IMR-90 (cell line): ENCODE measurements around the gene MAVS. TPM values are rescaled to one million over a fixed set of nuclear protein-coding genes. Genes with fewer than 3 reads are reported as not detected.
A peak's percentile ranks its signal among the peaks of the same experiment; 100 is the strongest.

Experiments
- ATAC-seq: fragments of 200-7000 bp; cut with Tn5 transposase; 2 replicates; pipeline ENCODE4 v1.9.1; 2020; ENCODE audit warnings: low read depth, mild to moderate bottlenecking, moderate library complexity
- BruUV-seq: library from RNA; stranded (reverse); fragments of 400-500 nt; replicated peaks from 2 replicates; lab custom pipeline; 2021; lab: Mats Ljungman, UMichigan
- CTCF ChIA-PET: fragments of 300-600 bp; formaldehyde crosslinking; extraction: SDS; loops from one replicate; lab custom pipeline; 2021; ENCODE audit warnings: antibody characterized with exemption; lab: Yijun Ruan, JAX
- POLR2A ChIA-PET: fragments of 300-600 bp; sonication (Branson Sonifier 250); formaldehyde crosslinking; loops from one replicate; lab custom pipeline; 2022; ENCODE audit warnings: antibody characterized with exemption; ENCODE audit not compliant: unreplicated experiment; lab: Charles Lee
- DNase-seq: peaks from one replicate; pipeline ENCODE4 v3.0.0; 2013
- H2AFZ ChIP-seq: replicated peaks from 2 replicates; pipeline ENCODE3; 2013; ENCODE audit warnings: low read length, mild to moderate bottlenecking; ENCODE audit not compliant: poor library complexity
- H2AK5ac ChIP-seq: 2 replicates; pipeline ENCODE4 v1.6.1; 2013; ENCODE audit warnings: low read depth, low read length, inconsistent platforms
- H2AK9ac ChIP-seq: replicated peaks from 2 replicates; pipeline ENCODE3; 2013; ENCODE audit warnings: mild to moderate bottlenecking, low read depth, low read length, moderate library complexity; ENCODE audit not compliant: poor library complexity
- H2BK120ac ChIP-seq: 2 replicates; pipeline ENCODE4 v1.6.1; 2013; ENCODE audit warnings: low read depth, low read length, inconsistent platforms
- H2BK15ac ChIP-seq: 3 replicates; pipeline ENCODE4 v1.6.1; 2013; ENCODE audit warnings: low read depth, low read length, inconsistent platforms
- H2BK20ac ChIP-seq: 2 replicates; pipeline ENCODE4 v1.6.1; 2013; ENCODE audit warnings: low read depth, mild to moderate bottlenecking, inconsistent platforms, low read length, moderate library complexity
- H2BK5ac ChIP-seq: 2 replicates; pipeline ENCODE4 v1.6.1; 2013; ENCODE audit warnings: mild to moderate bottlenecking, low read depth, low read length, inconsistent platforms; ENCODE audit not compliant: poor library complexity, severe bottlenecking
- H3K14ac ChIP-seq: replicated peaks from 2 replicates; pipeline ENCODE4 v1.6.1; 2013; ENCODE audit warnings: low read depth, low read length, inconsistent platforms
- H3K18ac ChIP-seq: 2 replicates; pipeline ENCODE4 v1.6.1; 2013; ENCODE audit warnings: low read depth, low read length, control low read depth
- H3K23ac ChIP-seq: 2 replicates; pipeline ENCODE4 v1.6.1; 2013; ENCODE audit warnings: low read depth, low read length, inconsistent platforms
- H3K27ac ChIP-seq: 2 replicates; pipeline ENCODE4 v1.5.1; 2013; ENCODE audit warnings: mild to moderate bottlenecking, control low read depth, low read length; ENCODE audit not compliant: insufficient read depth
- H3K27me3 ChIP-seq: 2 replicates; pipeline ENCODE4 v1.6.1; 2013; ENCODE audit warnings: low read length; ENCODE audit not compliant: control insufficient read depth, insufficient read depth
- H3K36me3 ChIP-seq: 2 replicates; pipeline ENCODE4 v1.6.1; 2013; ENCODE audit warnings: low read length, mixed read lengths; ENCODE audit not compliant: control insufficient read depth, insufficient read depth
- H3K4ac ChIP-seq: 2 replicates; pipeline ENCODE4 v1.6.1; 2013; ENCODE audit warnings: low read depth, low read length, inconsistent platforms
- H3K4me1 ChIP-seq: 2 replicates; pipeline ENCODE4 v1.6.1; 2013; ENCODE audit warnings: low read length, mixed read lengths; ENCODE audit not compliant: control insufficient read depth, insufficient read depth
- H3K4me2 ChIP-seq: 2 replicates; pipeline ENCODE4 v1.6.1; 2013; ENCODE audit warnings: low read depth, mild to moderate bottlenecking, control low read depth, low read length, moderate library complexity
- H3K4me3 ChIP-seq: 2 replicates; pipeline ENCODE4 v1.5.1; 2013; ENCODE audit warnings: low read depth, mild to moderate bottlenecking, control low read depth, low read length, moderate library complexity; ENCODE audit not compliant: insufficient read depth
- H3K56ac ChIP-seq: 2 replicates; pipeline ENCODE4 v1.6.1; 2013; ENCODE audit warnings: low read length, inconsistent platforms; ENCODE audit not compliant: insufficient read depth; ENCODE audit errors: extremely low read depth
- H3K79me1 ChIP-seq, 2 experiments: 2 replicates each; pipeline ENCODE4 v1.6.1; 2013; ENCODE audit warnings: low read length in 2 of 2, inconsistent platforms in 1 of 2, low read depth in 1 of 2
- H3K9ac ChIP-seq: 2 replicates; pipeline ENCODE4 v1.6.1; 2013; ENCODE audit warnings: low read depth, low read length, control low read depth
- H3K9me1 ChIP-seq: 2 replicates; pipeline ENCODE4 v1.6.1; 2013; ENCODE audit warnings: low read length, inconsistent platforms; ENCODE audit not compliant: insufficient read depth
- H3K9me3 ChIP-seq: 2 replicates; pipeline ENCODE4 v1.6.1; 2013; ENCODE audit warnings: low read length; ENCODE audit not compliant: control insufficient read depth, insufficient read depth
- H4K20me1 ChIP-seq: 2 replicates; pipeline ENCODE4 v1.6.1; 2013; ENCODE audit warnings: low read length, inconsistent platforms; ENCODE audit not compliant: insufficient read depth
- H4K5ac ChIP-seq: 2 replicates; pipeline ENCODE4 v1.6.1; 2013; ENCODE audit warnings: mild to moderate bottlenecking, low read depth, low read length, control low read depth
- H4K8ac ChIP-seq, 2 experiments: 2 replicates each; pipeline ENCODE4 v1.6.1; 2013; ENCODE audit warnings: low read depth in 2 of 2, low read length in 2 of 2, control low read depth in 1 of 2, inconsistent platforms in 1 of 2
- H4K91ac ChIP-seq: 2 replicates; pipeline ENCODE4 v1.6.1; 2013; ENCODE audit warnings: low read depth, low read length, inconsistent platforms; ENCODE audit not compliant: insufficient read depth
- BHLHE40 ChIP-seq: fragments of 150-350 bp; IDR thresholded peaks from 2 replicates; pipeline ENCODE4 v1.6.1; 2016; ENCODE audit warnings: mild to moderate bottlenecking, low read depth, low read length
- CEBPB ChIP-seq: IDR thresholded peaks from 2 replicates; pipeline ENCODE4 v1.6.1; 2012; ENCODE audit warnings: low read depth, low read length, improper control_type of control experiment
- CHD1 ChIP-seq: IDR thresholded peaks from 2 replicates; pipeline ENCODE4 v1.6.1; 2012; ENCODE audit warnings: low read depth, low read length, improper control_type of control experiment
- CTCF ChIP-seq: conservative IDR thresholded peaks from 2 replicates; pipeline ENCODE4 v1.5.1; 2012; ENCODE audit warnings: mild to moderate bottlenecking, low read depth, low read length, improper control_type of control experiment
- ELK1 ChIP-seq: fragments of 150-350 bp; IDR thresholded peaks from 2 replicates; pipeline ENCODE4 v1.6.1; 2016; ENCODE audit warnings: low read depth, mild to moderate bottlenecking, low read length, moderate library complexity, borderline replicate concordance
- MAZ ChIP-seq: IDR thresholded peaks from 2 replicates; pipeline ENCODE4 v1.6.1; 2012; ENCODE audit warnings: low read depth, mild to moderate bottlenecking, low read length, improper control_type of control experiment, moderate library complexity, borderline replicate concordance
- MXI1 ChIP-seq: IDR thresholded peaks from 2 replicates; pipeline ENCODE4 v1.6.1; 2012; ENCODE audit warnings: low read depth, mild to moderate bottlenecking, low read length, moderate library complexity, borderline replicate concordance
- NFE2L2 ChIP-seq: fragments of 150-350 bp; IDR thresholded peaks from 2 replicates; pipeline ENCODE4 v1.6.1; 2016; ENCODE audit warnings: low read depth, mild to moderate bottlenecking, low read length
- POLR2A ChIP-seq: IDR thresholded peaks from 2 replicates; pipeline ENCODE4 v1.6.1; 2012; ENCODE audit warnings: mild to moderate bottlenecking, low read depth, low read length
- RAD21 ChIP-seq: IDR thresholded peaks from 2 replicates; pipeline ENCODE4 v1.6.1; 2012; ENCODE audit warnings: low read length, improper control_type of control experiment
- RCOR1 ChIP-seq: IDR thresholded peaks from 2 replicates; pipeline ENCODE4 v1.6.1; 2012; ENCODE audit warnings: mild to moderate bottlenecking, low read length, improper control_type of control experiment; ENCODE audit not compliant: insufficient replicate concordance
- RFX5 ChIP-seq: IDR thresholded peaks from 2 replicates; pipeline ENCODE4 v1.8.0; 2012; ENCODE audit warnings: low read depth, mild to moderate bottlenecking, low read length, moderate library complexity
- SMC3 ChIP-seq: fragments of 150-350 bp; IDR thresholded peaks from 2 replicates; pipeline ENCODE4 v1.6.1; 2016; ENCODE audit warnings: low read depth, mild to moderate bottlenecking, antibody characterized with exemption, low read length, moderate library complexity
- USF2 ChIP-seq: fragments of 150-350 bp; IDR thresholded peaks from 2 replicates; pipeline ENCODE4 v1.6.1; 2017; ENCODE audit warnings: mild to moderate bottlenecking, antibody characterized with exemption, low read length, low read depth
- WGBS, 2 experiments: methylation state at CpG; one replicate each; pipeline versions ENCODE4 v1.1.5 to v1.1.7; 2013; ENCODE audit warnings: missing lambda C conversion rate in 2 of 2; ENCODE audit not compliant: insufficient read length in 1 of 2; ENCODE audit errors: extremely low coverage in 2 of 2; 5-methylcytosine and 5-hydroxymethylcytosine counted together
- dilution Hi-C: fragments of 300-500 bp; cut with HindIII; formaldehyde crosslinking; loops from one replicate; pipeline ENCODE4 v1.14.3; 2018; ENCODE audit warnings: low sequenced_read_pairs; ENCODE audit not compliant: unreplicated experiment
- in situ Hi-C: fragments of 300-500 bp; cut with MboI; formaldehyde crosslinking; loops from 3 replicates; pipeline ENCODE4 v1.14.3; 2019; ENCODE audit warnings: low sequenced_read_pairs, inconsistent platforms, mixed read lengths
- intact Hi-C: fragments of 100-400 bp; cut with micrococcal nuclease; formaldehyde crosslinking; loops from 2 replicates; pipeline ENCODE4 v1.10.0; 2022
- polyA plus RNA-seq, 3 experiments: library from polyadenylated mRNA; depleted of rRNA; stranded (reverse); fragments of >200 nt; gene quantifications; 2 replicates each; pipeline ENCODE4 v1.2.3, GENCODE V29; 2012; ENCODE audit warnings: low replicate concordance in 1 of 3
- total RNA-seq: library from RNA; depleted of rRNA; stranded (reverse); fragments of >200 nt; gene quantifications from 2 replicates; pipeline ENCODE4 v1.2.3, GENCODE V29; 2012

The MAVS gene
- total and polyA plus RNA-seq, 2 of the 4 experiments (the other 2 are of a cell fraction): 10.4 to 15.6 TPM

DNA sequence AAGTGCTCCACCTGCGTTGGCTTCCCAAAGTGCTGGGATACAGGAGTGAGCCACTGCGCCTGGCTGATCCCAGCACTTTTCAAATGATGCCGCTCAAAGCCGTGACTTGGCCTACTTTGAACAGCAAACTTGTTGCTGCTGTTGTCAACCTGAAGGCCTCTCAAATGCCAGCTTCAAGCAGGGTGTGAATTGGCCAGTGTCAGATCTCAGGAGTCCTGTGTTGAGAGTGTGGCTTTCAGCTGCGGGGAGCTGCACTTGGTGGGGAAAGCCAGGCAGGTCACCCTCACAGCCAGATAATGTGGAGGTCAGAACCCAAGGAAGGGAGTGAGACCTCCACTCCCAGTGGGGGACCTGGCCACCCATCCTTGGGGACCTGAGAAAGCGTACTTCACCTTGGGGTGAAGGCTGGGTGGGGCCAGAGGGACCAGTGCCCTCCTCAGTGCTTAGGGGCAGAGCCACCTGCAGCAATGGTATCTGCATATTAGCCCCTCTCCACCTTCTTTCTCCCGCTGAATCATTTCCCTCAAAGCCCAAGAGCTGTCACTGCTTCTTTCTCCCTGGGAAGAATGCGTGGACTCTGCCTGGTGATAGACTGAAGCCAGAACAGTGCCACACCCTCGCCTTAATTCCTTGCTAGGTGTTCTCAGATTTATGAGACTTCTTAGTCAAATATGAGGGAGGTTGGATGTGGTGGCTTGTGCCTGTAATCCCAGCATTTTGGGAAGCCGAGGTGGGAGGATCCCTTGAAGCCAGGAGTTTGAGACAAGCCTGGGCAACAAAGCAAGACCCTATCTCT is 23.4 kb downstream of the MAVS start:
- no TSS peak for BruUV-seq
- dilution Hi-C loops: no loop called here
- H2AFZ ChIP-seq: no peak overlapping the region
- ATAC-seq: no peak
- no peak overlapping the region for H3K27ac ChIP-seq
- TF ChIP-seq CTCF (no peak), USF2 (no peak), CHD1 (no peak), SMC3 (no peak), MXI1 (no peak), ELK1 (no peak), RFX5 (no peak), NFE2L2 (no peak), POLR2A (no peak), RCOR1 (no peak), BHLHE40 (no peak), MAZ (no peak), RAD21 (no peak), CEBPB (no peak)
- H4K91ac ChIP-seq: no peak overlapping the region
- H2BK120ac ChIP-seq: no peak overlapping the region
- peaks cover 21 to 51% of the 10 kb centered on the region in 2 experiments for H3K79me1 ChIP-seq
- no peak overlapping the region for H4K5ac ChIP-seq
- H3K9me3 ChIP-seq: no peaks in the 10 kb centered on the region
- no peaks in the 10 kb centered on the region for H3K27me3 ChIP-seq
- H2AK9ac ChIP-seq: peak overlapping the region; percentile 39
- no peak overlapping the region for H3K4me2 ChIP-seq
- no peak overlapping the region for H3K56ac ChIP-seq
- peaks cover 60% of the 10 kb centered on the region for H3K36me3 ChIP-seq
- H3K4me3 ChIP-seq: no peak overlapping the region
- no peaks in the 10 kb centered on the region for H3K4me1 ChIP-seq
- no peak for DNase-seq
- no peak overlapping the region for H3K14ac ChIP-seq
- no peak overlapping the region for H3K23ac ChIP-seq
- CTCF ChIA-PET: interaction anchor here (0.7 kb wide), 1 partner anchor 754 kb away, joined by 3 read pairs; no protein-coding TSS in a partner anchor
- peaks cover 12% of the 10 kb centered on the region; the same call in 1 of the 2 replicates for H4K20me1 ChIP-seq
- in situ Hi-C loops: no loop called here
- peaks cover 22% of the 10 kb centered on the region for H3K9me1 ChIP-seq
- H2BK20ac ChIP-seq: no peak overlapping the region
- H3K4ac ChIP-seq: no peak overlapping the region
- no peak overlapping the region for H4K8ac ChIP-seq
- intact Hi-C loops: no loop called here
- WGBS, 2 experiments: 93% methylated on average over 4 of the region's 10 CpGs; no CpG with 5 or more reads in 1 of the 2 experiments
- no peak overlapping the region for H2BK5ac ChIP-seq
- POLR2A ChIA-PET: no interaction called here
- H2AK5ac ChIP-seq: no peak overlapping the region
- H3K9ac ChIP-seq: no peak overlapping the region
- H3K18ac ChIP-seq: no peak overlapping the region
- H2BK15ac ChIP-seq: no peak overlapping the region
